NOMO-1 treated with dmso at 0.1 percent for 144 hours (cell line): ENCODE data around the gene KRT75.
"Not testable (repeated sequence)": the region's sequence is repeated elsewhere in the genome, so short reads cannot be mapped to it uniquely, and the experiment has no call there.

Source experiments
- DNase-seq: peaks from one replicate; lab custom pipeline; 2025; ENCODE audit not compliant: unreplicated experiment; lab: John Stamatoyannopoulos, UW

KRT75 gene

DNA sequence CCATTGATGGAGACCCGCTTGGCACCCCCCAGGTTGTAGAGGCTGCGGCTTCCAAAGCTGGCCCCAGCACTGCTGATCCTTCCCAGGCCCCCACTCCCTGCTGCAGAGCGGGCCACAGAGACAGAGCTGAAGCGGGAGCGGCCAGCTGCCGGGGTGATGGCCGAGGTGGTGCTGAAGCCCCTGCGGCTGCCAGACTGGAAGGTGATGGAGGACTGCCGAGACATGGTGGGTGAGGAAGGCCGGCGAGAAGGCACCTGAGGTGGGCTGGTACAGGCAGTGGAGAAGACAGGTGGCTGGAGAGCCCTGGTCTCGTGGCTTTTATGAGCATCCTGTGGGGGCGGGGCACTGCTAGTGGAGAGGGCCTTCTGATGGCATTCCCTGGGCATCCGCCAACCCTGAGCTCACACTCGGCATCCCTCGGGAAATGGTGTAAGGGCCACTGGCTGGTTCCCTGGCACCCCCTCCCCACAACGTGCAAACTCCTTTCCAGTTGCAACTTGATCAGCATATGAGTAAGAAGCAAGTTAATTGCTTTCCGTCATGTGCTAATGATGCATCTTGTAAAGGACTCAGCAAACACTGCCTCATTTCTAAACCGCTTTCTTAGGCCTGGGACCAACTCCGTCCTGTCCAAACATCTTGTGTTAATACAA is at the start of gene KRT75:
Gene KRT75 (minus strand): TSS at position 291 of the 653 bp plus-strand sequence. CDS start 67 bp downstream, at position 224.
- DNase-seq = no peak

- no peak for DNase-seq
These were observed 45.9 kb upstream of the KRT75 start for GRCh38 chr12:52480073-52480472.

DNA sequence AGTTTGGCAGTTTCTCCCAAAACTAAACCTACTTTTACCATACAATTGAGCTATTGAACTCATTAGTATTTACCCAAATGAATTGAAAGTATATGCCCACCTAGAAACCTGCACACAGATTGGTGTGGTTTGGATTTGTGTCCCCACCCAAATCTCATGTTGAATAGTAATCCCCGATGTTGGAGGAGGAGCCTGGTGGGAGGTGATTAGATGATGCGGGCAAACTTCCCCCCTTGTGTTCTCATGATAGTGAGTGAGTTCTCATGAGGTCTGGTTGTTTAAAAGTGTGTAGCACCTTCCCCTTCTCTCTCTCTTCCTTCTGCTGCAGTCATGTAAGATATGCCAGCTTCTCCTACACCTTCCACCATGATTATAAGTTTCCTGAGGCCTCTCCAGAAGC is 43.5 kb upstream of the KRT75 start:
- DNase-seq = no peak

DNA sequence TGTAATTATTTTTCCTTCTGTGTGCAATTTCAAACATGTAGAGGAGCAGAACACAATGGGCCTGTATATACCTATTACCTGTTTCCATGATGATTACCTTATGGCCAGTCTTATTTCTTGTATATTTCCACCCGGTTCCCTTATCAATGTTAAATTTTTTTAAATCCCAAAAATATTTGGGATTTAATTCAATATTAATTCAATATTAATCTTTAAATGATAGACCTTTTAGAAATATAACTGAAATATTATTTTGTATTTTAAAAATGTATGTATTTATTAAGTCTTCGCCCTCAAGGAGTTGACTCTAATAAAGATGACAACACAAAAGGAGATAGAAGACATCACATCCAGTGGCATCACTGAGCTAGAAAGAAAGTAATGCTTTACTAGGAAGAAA is 40.0 kb upstream of the KRT75 start:
- no peak for DNase-seq

- DNase-seq = no peak
These were observed 39.6 kb upstream of the KRT75 start, which contains the start of gene KRT6C for GRCh38 chr12:52473768-52474167. KRT6C (minus strand) TSS chr12:52473805; CDS start chr12:52473737, 68 bp downstream.

GRCh38 chr12:52469853-52470252 is 35.7 kb upstream of the KRT75 start:
- no peak for DNase-seq

DNA sequence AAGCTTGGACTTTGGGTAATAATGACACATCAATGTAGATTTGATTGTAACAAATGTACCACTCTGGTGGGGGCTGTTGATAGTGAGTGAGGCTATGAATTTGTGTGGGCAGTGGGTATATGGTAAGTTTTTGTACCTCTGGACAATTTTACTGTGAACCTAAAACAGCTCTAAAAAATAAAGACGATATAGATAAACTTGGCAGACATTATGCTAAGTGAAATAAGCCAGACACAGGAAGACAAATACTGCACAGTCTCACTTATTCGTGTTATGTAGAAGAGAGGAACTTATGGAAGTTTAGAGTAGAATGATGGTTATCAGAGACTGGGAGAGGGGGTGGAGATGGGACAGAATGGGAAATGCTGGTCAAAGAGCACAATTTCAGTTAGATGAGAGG is 30.7 kb upstream of the KRT75 start:
- DNase-seq = no peak

DNA sequence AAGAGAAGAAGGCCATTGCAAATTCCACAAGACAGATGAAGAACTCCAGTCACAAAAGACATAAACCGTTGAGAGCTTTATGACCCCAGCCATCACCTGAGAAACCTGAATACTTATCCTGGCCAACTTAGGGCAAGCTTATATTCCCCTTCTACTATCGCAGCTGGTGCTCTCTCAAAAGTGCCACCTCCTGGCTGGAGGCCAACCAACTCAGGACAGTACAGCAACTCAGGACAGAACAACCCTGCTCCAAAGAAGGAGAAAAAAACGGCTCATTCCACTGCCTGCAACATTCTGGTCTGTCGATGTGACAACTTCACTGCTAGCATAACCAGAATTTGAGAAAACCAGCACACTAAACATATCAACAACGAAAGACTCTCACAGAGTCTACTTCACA is 27.5 kb upstream of the KRT75 start:
- no peak for DNase-seq

DNA sequence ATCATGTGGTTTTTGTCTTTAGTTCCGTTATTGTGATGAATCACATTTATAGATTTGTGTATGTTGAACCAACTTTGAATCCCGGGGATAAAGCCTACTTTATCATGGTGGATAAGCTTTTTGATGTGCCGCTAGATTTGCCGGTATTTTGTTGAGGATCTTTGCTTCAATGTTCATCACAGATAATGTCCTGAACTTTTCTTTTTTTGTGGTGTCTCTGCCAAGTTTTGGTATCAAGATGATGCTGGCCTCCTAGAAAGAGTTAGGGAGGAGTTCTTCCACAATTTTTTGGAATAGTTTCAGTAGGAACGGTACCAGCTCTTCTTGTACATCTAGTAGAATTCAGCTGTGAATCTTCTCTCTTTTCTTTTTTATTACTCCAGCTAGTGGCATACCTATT is 24.7 kb upstream of the KRT75 start:
- DNase-seq = no peak

DNA sequence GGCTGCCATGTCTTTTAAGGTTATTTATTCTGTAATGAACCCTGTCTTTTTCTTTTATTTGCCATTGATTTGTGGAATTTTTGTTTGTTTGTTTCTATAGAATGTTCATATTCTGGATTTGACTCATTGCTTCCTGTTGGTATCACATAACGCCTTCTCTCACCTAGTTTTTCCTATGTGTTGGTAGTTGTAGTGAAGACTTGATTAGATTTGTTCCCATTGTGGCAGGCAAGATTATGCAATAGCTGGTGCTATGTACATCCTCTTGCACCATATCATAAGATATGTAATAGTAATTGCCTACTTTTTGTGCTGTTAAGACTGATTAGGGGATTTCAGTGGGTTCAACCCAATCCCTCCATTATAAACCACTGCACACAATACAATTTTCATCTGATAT is 21.6 kb upstream of the KRT75 start:
- DNase-seq = no peak

DNA sequence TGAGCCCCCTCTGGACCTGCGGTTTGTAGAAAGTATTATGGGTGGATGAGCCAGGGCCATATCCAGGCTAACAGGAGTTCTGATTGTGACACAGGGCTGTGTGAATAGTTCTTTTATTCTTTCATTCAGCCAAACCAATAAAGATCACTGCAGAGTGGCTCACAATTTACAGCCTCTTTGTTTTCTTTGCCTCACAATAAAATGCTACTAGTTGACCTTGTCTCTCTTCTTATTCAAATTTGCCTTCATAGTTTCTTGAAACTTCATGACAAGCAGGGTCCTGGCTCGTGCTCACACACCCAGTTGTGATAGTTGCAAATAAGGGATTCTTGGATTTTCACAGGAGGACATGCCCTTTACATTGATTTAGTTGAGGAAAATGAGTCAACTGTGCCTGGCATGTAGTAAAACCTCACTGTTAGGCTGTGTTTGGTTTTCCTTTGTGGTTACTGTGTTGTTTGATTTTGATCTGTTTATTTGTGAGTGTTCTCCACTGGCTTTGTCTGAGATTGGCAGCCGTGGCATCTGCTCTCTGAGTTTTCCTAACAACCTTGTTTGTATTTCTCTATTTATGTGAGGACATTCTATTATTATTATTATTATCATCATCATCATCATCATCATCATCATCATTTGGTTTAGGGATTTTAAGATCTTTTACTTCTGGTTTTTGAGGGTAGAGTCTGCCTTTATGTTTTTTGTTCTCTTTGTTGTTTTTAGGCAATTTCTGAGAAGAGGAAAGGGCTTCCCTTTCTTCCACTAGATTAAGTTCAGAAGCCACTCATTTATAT is 20.4 kb upstream of the KRT75 start:
- no peak for DNase-seq

DNA sequence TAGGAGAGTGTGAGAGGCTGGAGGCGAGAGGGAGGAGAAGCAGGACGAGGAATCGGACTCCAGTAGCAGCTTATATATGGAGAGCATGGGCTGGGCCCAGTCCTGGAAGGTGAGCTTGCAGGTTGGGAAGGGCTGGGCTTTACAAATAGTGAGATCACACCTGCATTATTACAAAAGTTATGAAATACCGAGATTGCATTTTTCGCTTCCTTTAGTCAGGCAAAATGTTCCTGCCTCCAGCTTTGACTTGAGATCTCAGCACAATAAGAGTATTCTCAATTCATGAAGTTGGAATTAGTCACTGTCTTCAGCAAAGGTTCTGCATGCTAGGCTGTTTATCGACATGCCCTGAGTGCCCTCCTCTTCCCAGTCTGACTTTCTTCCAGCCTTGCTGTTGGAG is 17.9 kb upstream of the KRT75 start, which contains the start of gene KRT6B:
Gene KRT6B (minus strand): TSS at position 46 of the 400 bp plus-strand sequence. CDS start 68 bp downstream, outside the sequence.
- DNase-seq = no peak

- DNase-seq = no peak
These were observed 14.1 kb upstream of the KRT75 start for GRCh38 chr12:52448228-52448627.

GRCh38 chr12:52447196-52447595 is 13.0 kb upstream of the KRT75 start:
- not testable (repeated sequence) for DNase-seq

DNA sequence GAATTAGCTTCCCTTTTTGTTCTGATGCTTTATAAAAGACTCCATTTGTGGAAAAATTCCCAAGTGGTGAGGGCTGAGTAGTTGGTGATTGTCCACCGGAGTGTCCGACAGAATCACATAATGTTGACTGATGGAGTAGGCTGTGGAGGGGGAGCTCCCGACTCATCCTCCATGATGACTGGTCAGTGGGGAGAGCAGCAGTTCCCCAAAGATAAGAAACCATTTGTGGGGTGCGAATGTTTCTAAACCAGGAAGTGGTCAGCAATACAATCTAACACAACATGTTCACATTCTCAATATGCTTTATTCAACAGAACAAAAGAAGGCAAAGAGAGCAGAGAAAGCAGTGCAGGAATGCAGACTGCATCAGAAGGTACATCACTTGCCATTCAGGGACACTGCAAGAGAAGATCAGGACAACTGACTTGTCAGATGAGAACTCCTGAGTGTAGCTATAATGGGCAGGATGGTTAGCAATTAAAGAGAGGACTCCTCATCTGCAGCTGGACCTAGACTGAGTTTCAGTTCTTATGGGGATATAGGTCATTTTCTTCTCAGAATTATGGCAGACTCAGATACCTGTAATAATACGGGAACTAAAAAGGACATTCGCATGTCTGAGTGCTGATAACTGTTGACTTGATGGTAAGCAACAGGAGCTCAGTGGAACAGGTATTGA is 12.3 kb upstream of the KRT75 start:
- no peak for DNase-seq

GRCh38 chr12:52445876-52446275 is 11.7 kb upstream of the KRT75 start:
- DNase-seq = no peak

GRCh38 chr12:52444647-52445595 is 10.8 kb upstream of the KRT75 start:
- no peak for DNase-seq

- no peak for DNase-seq
These were observed 9.8 kb upstream of the KRT75 start for GRCh38 chr12:52443966-52444365.

- DNase-seq = no peak
These were observed 8.5 kb upstream of the KRT75 start for GRCh38 chr12:52442600-52443061.

DNA sequence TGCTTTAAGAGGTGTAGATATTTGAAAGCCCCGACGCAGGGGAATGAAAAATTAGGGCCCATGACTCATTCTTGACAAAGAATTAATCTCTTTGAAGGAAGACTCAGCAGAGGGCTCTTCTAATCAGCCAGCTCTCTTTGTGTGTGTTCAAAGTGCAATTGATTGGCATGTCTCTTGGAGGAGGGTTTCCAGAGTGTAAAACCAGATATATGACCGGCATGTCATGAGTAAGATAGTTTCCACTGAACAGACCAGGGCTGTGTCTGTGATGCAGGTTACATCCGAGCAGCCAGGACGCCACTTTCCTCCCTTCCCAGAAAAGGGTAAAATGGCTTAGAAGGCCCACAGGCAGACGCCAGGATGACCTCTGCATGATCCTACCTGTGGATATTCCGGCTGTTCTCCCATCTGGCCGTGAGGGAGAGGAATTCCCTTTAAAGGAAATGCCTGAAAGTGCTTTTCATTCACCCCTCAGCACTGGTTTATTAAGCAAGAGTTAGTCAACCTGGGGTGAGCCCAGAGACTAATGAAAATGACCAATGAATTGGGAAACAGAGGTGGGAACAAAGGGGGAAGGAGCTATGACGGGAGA is 7.2 kb upstream of the KRT75 start:
- DNase-seq = no peak
